GM12872 (cell line): ENCODE measurements around the gene NSUN2.

Source experiments
- CTCF ChIP-seq: IDR thresholded peaks from 3 replicates; pipeline ENCODE4 v1.5.1; 2011; ENCODE audit warnings: low read depth, mild to moderate bottlenecking, low read length, moderate library complexity; ENCODE audit not compliant: insufficient read depth

NSUN2 gene

DNA sequence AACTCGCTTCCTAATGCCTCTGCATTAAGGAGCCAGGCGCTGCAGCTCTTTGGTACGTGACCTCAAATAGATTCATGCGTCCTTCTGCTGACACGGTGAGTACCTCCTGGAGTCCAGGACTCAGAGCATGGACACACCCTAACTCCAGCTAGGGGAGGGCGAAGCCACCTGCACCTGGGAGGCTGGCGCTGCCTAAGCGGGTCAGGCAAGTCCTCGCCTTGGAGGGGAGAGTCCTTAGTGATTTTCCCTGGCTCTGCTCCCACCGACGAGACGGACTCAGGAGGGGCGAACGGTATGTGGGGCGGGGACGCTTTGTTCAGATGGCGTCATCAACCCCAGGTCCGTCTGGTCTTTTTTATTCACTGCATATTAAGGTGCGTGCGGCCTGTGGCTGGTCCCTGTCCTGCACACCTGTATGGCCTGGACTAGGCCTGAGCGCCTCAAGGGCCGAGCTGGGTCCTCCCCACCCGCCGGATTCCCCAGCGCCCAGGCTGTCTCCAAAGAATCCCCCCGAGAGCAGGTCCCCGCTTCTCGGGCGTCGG is 50.3 kb downstream of the NSUN2 start:
- no peak for TF ChIP-seq CTCF

DNA sequence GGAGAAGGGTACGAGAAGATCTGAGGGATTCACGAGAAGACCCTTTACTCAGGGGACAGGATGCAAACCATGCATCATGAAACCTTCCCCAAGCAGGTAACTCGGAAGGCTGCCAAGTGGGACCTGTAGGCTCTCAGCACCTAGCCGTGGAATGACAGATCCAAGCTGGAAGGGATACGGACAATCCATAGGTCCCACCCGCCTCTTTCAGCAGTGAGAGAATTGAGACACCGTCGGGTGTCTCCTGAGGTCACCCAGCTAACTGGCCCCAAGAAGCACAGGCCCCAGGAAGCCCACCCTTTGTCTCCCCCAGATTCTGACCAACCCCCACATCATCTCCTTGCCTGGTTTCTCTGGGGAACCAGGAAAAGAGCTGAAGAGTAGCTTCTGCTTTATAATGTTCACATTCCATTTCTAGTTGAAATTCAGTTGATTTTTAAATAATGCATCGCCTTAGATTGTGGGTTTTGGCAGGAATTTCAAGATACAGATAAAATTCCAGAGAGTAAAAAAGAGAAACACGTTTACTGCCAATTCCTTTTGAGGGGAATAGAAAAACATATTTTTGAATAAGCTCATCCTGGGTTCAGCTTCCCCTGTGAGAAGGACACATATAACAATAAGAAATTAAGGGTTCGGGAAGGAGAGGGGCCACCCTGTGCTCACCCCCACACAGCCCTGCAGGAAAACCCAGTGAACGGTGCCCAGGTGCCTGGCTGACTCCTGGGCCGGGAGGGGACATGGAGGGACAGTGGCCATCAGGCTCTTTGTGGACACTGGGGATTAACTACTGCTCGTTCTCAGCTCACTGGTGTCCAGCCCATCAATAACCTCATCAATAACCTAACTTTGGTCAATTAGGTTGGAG is 51.1 kb downstream of the NSUN2 start:
- TF ChIP-seq CTCF: no peak

DNA sequence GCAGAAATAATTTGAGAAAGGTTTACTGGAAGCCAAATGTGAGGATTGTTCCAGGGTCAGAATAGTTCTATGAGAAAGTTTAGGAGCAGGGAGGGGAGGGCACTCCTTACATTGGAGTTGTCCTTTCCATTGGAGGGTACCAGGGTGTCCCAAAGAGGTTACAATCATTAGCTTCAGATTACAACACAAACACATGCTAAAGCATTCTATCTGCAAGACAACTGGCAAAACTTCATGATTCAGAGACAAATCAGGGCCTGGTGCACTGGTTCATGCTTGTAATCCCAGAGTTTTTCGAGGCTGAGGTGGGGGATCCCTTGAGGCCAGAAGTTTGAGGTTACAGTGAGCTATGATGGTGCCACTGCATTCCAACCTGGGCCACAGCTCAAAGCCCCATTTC is 51.8 kb downstream of the NSUN2 start:
- no peak for TF ChIP-seq CTCF

DNA sequence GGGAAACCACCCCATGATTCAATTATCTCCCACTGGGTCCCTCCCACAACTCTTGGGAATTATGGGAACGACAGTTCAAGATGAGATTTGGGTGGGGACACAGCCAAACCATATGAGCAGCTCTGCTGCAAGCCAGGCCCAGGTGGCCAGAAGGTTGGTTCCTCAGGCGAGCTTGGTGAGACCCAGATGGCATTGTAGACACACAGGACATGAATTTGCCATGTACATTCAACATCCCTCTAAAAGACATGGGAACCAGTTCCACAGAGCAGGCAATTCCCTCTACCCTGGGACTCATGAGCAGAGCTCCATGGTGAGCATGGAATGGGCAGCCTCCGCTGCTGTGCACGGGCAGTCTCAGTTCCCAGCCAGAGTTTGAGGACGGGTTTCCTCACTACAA is 53.3 kb downstream of the NSUN2 start:
- no peak for TF ChIP-seq CTCF

- TF ChIP-seq CTCF: no peak
Observed at GRCh38 chr5:6578676-6579343, 54.0 kb downstream of the NSUN2 start.

- TF ChIP-seq CTCF: peak; percentile 58; the same call in 2 of the 3 replicates
Observed at GRCh38 chr5:6576861-6577501, 55.9 kb downstream of the NSUN2 start.

GRCh38 chr5:6574537-6575245 is 58.2 kb downstream of the NSUN2 start:
- 0 out of 3 replicates have a peak, but pooled peaks have one; percentile 13 for TF ChIP-seq CTCF
